ENCODE results near the gene PPP1R3E. TPM values are rescaled to one million over a fixed set of nuclear protein-coding genes. Genes with fewer than 3 reads are reported as not detected.
"Not testable (repeated sequence)": the region's sequence is repeated elsewhere in the genome, so short reads cannot be mapped to it uniquely, and the experiment has no call there.

Gene PPP1R3E
- total RNA-seq, 1 donor from 2014 or later = 4.5 TPM

- DNase-seq (ENCODE audit: low spot score in 2 of 2) (no peak), FAIRE-seq (no peak)
These were observed 2.5 kb downstream of the PPP1R3E start for GRCh38 chr14:23299986-23300686.

- DNase-seq (ENCODE audit: low spot score in 2 of 2) = peak; percentile 30 to 53
These were observed 3.3 kb downstream of the PPP1R3E start for GRCh38 chr14:23299211-23299957.

GRCh38 chr14:23297611-23298277, 4.9 kb downstream of the PPP1R3E start:
- no peak for DNase-seq (ENCODE audit: low spot score in 2 of 2)
- FAIRE-seq = no peak

More at GRCh38 chr14:23299211-23299957, 3.3 kb downstream of the PPP1R3E start:
- no peak for FAIRE-seq

GRCh38 chr14:23297096-23297495, 5.6 kb downstream of the PPP1R3E start:
- DNase-seq (ENCODE audit: low spot score in 2 of 2) (no peak), FAIRE-seq (no peak)

- DNase-seq (ENCODE audit: low spot score in 2 of 2) (no peak), FAIRE-seq (no peak)
These were observed 6.5 kb downstream of the PPP1R3E start for GRCh38 chr14:23296012-23296777.

GRCh38 chr14:23294734-23295561, 7.7 kb downstream of the PPP1R3E start:
- DNase-seq (ENCODE audit: low spot score in 2 of 2) (no peak), FAIRE-seq (no peak)

GRCh38 chr14:23286902-23287479, 15.7 kb downstream of the PPP1R3E start:
- no peak for FAIRE-seq

GRCh38 chr14:23286020-23286901, 16.4 kb downstream of the PPP1R3E start, which contains the start of gene HOMEZ:
Gene HOMEZ (minus strand): TSS chr14:23286132. CDS start chr14:23285952, 180 bp downstream.
- FAIRE-seq (peak; percentile 24), DNase-seq (ENCODE audit: low spot score in 2 of 2) (peak; percentile 94)

More at GRCh38 chr14:23286902-23287479, 15.7 kb downstream of the PPP1R3E start:
- no peak for DNase-seq (ENCODE audit: low spot score in 2 of 2)

GRCh38 chr14:23285530-23286019, 17.1 kb downstream of the PPP1R3E start:
- DNase-seq (ENCODE audit: low spot score in 2 of 2) = peak; percentile 29 to 41
- no peak for FAIRE-seq

- DNase-seq (ENCODE audit: low spot score in 2 of 2) = peak; percentile 12 to 28
- FAIRE-seq = no peak
These were observed 17.8 kb downstream of the PPP1R3E start for GRCh38 chr14:23284654-23285529.

- DNase-seq (ENCODE audit: low spot score in 2 of 2) (no peak), FAIRE-seq (no peak)
These were observed 21.4 kb downstream of the PPP1R3E start for GRCh38 chr14:23281247-23281646.

GRCh38 chr14:23277928-23278327, 24.7 kb downstream of the PPP1R3E start:
- not testable (repeated sequence) for DNase-seq (ENCODE audit: low spot score in 2 of 2); FAIRE-seq

- DNase-seq (ENCODE audit: low spot score in 2 of 2) (no peak), FAIRE-seq (no peak)
These were observed 25.5 kb downstream of the PPP1R3E start for GRCh38 chr14:23277189-23277588.

- FAIRE-seq (no peak), DNase-seq (ENCODE audit: low spot score in 2 of 2) (no peak)
These were observed 27.2 kb downstream of the PPP1R3E start for GRCh38 chr14:23275412-23275811.

GRCh38 chr14:23269193-23269592, 33.5 kb downstream of the PPP1R3E start:
- FAIRE-seq (no peak), DNase-seq (ENCODE audit: low spot score in 2 of 2) (no peak)

GRCh38 chr14:23260849-23261248, 41.8 kb downstream of the PPP1R3E start:
- not testable (repeated sequence) for DNase-seq (ENCODE audit: low spot score in 2 of 2); FAIRE-seq

- DNase-seq (ENCODE audit: low spot score in 2 of 2) = no peak
- FAIRE-seq = no peak
These were observed 43.2 kb downstream of the PPP1R3E start for GRCh38 chr14:23259426-23259825.

Data from frontal cortex (tissue), 4 donors.